Medulla oblongata (tissue), 1 donor: ENCODE results near the gene CATSPERE.
A peak's percentile ranks its signal among the peaks of the same experiment; 100 is the strongest.
"Not testable (repeated sequence)": the region's sequence is repeated elsewhere in the genome, so short reads cannot be mapped to it uniquely, and the experiment has no call there.

Source experiments
- DNase-seq: peaks from one replicate; pipeline ENCODE4 v3.0.0-alpha.2; 2015; ENCODE audit errors: extremely low spot score

The CATSPERE gene

DNA sequence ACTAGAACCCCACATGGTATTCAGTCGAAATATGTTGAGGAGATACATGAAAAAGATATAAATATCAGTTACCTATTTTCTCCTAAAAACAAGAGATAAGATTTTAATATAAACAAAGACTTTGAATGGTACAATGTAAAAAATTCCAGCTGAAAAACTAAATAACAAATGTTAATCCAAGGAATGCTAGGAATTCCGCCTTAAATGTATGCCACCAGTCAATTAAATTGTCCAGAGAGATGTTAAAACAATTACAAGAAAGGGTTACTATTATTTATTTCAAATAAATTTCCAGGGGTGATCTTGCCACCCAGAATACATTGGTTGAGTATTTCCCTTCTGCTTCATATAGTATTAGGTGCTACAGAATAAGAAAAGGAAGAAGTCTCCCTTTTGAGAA, 13.5 kb upstream of the CATSPERE start:
- DNase-seq: no peak

DNA sequence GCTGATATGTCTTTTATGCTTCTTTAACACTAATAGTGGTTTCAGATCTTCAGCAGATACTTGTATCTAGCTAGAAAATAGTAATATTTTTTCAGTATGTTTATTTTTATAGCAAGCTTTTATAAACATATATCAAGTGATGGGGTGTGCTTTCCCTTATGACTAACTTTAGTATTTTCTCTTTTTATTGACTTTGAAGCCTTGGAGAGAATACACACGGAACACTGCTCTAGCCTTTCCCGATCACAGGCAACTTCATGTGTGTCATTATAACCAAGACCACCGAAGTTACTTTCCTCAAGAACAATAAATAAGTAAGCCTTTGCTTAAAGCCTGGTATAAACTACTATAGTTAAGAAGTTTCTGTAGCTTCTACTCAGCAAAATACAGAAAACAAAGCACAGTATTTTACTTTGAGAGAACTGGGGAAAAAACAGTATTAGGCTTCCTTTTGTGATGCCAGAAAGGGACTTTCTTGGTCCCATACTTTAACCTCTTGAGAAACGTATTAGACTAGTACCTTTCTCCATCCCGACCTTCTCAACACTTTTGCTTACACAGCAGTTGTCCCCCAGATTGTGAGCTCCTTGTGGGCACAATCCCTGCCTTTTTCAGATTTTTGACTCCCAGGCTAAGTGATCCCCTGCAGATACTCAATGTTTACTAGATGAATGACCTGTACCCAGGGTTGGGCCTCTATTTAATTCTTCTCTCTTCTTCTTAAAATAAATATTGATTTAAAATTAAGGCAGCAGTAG, 12.6 kb upstream of the CATSPERE start:
- DNase-seq: peak; percentile 23

DNA sequence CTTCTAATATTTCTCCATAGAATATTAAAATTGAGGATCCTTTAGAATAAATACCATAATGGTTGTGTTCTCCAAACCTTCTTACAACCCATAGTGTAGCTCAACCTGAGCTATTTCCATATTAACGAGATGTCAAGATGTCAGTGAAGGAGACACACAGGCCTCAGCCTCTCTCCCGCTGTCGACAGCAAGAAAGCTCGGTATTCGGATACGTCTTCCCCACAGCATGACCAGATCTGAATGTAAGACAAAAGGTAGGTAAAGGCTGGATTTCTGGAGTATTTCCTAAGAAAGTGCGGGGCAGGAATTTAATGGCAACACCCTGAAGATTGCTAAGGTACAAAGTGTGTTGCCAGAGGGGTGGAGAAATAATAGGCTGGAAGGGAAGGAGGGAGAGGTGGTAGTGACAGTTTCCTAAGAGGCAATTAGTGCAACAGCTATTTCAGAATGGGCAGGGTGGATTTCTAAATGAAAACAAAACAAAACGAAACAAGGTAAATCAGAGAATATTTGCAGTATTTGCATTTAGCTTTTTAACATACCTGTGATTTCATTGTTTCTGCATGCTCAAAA, 11.1 kb upstream of the CATSPERE start:
- peak; percentile 31 for DNase-seq

DNA sequence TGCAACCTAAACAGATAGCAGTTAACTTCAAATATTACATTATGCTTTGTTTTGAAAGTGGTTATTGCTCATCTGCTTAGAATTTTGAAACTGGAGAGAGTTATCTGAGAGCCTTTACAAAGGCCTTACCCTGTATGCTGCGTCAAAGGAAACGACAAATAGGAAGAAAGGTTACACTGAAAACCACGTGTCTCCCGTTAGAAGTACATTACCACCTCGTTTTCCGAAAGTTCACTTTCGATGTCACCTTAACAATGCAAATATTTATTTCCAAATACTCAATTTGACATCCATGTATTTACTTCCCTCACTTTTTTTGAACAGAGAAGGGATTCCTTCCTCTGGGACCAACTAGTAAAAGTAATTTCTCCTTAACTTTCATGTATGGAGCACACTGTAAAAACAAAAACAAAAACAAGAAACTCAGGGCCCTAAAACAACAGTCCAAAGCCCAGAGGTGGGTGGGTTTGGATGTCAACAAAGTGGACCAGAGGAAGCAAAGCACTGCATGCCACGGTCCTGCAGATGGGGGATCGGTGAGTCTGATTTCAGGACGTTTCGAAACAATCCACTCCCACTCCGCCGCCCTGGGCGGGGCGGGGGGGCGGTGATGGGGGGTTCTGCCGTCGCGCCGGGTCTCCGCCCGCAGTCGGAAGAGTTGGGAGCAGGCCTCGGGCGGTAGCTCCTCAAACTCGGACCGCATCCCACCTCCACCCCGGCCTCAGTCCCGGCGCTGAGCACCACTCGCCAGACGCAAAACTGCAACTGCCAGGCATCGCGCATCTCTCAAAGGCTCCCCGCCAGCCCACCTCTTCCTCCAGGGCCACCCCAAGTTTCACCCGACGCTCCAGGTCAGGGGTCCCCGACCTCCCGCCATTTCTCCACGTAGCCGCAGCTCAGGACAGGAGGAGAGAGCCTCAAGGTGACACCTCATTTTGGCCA, 10.2 kb upstream of the CATSPERE start:
- DNase-seq: peak; percentile 69

DNA sequence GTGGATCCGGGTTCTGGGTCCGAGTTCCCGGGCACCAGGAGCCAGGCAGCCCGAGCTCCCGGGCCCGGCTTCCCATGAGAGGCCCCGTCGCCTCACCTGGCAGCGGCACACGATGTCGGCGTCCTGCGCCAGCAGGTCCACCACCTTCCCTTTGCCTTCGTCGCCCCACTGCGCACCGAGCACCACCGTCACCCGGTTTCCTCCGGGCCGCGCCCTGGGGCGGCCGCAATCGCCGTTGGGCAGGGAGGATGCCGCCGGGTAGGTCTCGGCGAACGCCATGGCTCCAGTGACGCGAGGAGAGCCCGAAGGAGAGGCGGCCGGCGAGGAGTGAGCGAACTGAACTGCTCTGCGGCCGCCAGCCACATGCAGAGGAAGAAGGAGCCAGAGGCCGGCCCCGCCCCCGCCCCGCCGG, 9.5 kb upstream of the CATSPERE start, which contains the start of gene ADSS2:
ADSS2 (minus strand) TSS at position 371 of the 412 bp plus-strand sequence; CDS start at position 279, 92 bp downstream.
- DNase-seq: no peak

DNA sequence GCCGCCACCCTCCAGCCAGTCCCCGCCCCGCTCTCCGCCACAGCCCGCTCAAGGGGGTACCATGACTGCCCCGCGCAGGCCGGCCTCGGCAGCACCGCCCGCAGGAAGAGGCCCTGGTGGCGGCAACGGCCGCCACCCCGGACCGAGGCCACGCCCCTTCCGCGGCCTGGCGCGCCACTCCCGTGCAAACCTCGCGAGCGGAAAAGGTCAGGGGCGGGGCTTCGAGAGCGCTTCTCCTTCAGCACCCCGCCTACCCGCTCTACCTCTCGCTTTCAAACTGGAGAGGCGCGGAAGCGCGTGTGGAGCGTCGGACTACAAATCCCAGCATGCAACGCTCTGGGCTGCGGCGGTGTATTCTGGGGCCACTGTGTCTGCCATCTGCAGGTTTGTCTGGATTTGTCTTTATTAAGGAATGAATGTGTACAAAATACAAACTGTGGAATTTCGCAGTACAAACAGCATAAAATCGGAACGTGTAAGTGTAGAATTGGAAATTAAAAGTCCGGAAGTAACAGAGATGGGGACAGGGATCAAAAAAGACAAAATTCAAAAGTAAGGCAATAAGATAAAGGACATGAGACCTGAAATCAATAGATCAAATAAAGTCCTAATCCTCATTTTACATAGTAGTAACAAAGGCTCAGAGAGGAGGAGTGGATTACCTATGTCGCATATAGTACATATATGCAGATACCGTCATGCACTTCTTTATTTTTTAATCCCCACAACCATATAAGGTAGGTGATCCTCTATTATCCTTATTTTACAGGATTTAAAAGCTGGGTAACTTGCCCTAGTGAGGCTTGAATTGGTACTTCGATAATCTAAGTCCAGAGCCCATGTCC, 8.9 kb upstream of the CATSPERE start:
- peak; percentile 100 for DNase-seq

DNA sequence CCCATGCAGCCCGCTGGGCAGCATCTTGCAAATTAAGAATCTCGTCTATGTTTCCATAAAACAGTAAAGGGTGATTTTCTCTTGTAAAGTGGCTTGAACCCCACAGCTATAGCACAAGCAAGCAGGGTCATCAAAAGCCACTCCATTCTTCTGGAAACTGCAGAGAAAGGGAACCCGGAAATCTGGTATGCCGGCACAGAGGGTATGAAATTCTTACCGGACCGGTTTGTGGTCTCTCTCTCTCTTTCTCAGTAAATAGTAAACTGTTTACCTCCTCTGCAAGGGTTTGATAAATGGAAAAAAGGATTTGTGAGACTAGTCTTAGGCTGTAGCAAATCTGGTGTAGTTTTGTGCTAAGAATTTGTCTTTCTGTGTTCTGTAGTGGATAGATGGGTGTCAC, 6.7 kb upstream of the CATSPERE start:
- DNase-seq: no peak

DNA sequence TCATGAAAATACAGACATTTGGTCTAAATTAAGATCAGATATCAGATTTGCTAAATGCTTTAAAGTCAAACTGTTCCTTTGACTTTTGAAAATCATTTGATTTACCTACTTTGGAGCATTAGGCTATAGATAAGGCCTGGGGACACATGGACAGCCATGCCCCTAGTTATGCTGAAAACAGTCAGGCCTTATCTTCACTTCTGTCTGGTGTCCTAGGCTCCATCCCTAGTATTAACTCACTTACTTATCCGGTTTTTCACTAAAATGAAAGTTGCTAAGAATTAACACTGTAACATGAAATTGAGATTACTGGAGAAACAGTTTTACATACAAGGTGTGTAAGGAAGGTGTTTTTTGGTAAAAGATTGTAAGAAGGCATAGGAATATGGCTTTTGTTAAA, 4.5 kb upstream of the CATSPERE start:
- no peak for DNase-seq

DNA sequence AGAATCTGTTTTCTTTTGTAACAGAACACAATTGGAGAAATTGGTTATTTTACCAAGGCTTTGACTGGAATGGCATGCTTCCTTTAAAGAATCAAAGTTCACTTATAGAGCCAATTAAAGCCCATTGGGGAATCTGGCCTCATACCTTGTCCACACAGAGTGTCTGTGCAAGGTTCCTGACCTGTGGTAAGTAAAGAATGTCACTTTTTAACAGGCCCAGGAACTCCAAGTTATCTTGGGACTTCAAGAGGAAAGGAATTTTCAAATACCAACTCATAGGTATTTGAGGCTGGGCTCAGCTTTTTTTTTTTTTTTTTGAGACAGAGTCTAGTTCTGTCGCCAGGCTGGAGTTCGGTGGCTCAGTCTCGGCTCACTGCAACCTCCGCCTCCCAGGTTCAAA, 2.3 kb upstream of the CATSPERE start:
- DNase-seq: no peak

DNA sequence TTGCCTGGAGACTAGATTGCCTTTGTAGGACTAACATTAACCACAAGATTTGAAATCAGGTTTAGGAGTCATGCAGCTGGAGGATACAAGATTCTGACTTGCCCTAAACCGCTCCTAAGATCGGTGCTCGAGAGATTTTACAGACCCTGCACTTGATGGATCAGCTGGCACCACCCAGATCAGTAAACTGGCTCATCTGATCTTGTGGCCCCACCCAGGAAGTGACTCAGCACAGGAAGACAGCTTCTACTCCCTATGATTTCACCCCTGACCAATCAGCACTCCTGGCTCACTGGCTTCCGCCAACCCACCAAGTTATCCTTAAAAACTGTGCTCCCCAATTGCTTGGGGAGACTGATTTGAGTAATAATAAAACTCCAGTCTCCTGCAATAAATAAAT, 876 bp upstream of the CATSPERE start:
- DNase-seq: no peak

DNA sequence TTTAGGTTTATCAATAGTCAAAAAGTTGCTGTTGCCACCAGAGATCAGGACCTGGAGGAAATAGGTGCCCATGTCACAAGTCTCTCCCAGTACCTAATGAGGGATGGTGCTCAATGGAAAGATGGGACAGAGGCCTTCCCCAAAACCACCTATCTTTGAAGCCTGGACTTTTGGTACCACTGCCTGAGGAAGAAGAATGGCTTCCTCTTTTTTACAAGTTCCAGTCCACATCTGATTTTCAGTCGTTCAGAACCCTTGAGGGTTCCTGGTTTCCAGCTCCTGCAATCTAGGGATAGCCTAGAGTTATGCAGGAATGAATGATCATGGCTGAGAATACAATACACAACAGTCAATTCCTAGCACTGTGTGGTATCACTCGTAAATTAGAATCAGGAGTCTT, 5.7 kb downstream of the CATSPERE start:
- no peak for DNase-seq

DNA sequence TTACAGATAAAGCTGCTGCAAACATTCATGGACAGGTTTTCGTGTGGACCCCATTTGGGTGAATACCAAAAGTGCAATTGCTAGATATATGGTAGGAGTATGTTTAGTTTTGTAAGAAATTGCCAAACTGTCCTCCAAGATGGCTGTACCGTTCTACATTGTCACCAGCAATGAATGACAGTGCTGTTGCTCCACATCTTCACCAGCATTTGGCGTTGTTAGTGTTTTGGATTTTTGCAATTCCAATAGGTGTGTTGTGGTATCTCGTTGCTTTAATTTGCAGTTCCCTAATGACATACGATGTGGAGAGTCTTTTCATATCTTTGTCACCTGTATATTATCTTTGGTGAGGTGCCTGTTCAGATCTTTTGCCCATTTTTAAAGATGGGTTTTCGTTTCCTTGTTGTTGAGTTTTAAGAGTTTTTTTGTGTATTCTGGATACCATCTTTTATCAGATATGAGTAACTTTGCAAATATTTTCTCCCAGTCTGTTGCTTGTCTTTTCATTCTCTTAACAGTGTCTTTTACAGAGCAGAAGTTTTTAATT, 12.1 kb downstream of the CATSPERE start:
- DNase-seq: no peak

DNA sequence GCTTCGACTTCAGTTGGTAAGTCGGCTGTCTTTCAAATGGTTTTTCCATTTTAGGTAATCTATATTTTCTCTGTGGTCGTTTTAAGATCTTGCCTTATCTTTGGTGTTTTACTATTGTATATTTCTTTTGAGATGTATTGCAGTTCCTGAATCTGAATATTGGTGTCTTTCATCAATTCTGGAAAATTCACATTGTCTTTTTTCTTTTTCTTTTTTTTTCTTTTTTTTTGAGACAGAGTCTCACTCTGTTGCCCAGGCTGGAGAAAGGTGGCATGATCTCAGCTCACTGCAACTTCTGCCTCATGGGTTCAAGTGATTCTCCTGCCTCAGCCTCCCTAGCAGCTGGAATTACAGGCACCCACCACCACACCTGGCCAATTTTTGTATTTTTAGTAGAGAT, 23.9 kb downstream of the CATSPERE start:
- DNase-seq: not testable (repeated sequence)

DNA sequence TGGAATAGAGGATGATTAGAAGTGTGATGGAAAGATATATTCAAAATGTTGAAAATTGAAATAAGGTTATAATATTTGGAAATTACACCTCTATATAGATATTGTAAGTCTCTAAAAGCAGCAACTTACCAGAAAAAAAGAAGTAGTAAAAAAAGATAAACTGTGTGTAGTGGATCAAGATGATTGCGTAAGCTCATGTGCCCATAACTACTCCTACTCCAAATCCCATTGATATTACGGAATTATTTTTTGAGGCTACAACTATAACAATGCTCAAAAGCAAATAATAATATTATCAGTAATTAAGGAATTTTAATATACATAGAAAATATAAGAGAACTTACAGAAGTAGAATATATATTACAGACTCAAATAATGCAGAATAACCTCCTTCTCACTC, 33.6 kb downstream of the CATSPERE start:
- DNase-seq: no peak

DNA sequence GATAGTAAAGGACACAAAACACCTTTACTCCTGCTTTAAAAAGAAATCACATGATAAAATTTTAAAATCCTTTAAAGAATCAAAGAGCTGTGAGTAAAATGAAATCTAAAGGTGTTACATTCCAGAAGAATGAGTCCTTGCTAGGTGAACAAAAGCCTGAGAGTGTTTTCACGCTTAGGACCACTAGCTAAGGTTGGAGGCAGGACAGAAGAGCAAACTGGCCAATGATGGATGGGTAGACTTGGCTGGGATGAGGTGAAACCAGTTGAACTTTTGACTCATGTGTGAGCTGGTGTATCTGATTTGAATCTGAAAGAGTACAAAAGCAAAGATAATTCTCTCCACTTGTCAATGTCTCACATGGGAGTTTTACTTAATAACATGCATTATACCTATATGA, 35.1 kb downstream of the CATSPERE start:
- DNase-seq: no peak

DNA sequence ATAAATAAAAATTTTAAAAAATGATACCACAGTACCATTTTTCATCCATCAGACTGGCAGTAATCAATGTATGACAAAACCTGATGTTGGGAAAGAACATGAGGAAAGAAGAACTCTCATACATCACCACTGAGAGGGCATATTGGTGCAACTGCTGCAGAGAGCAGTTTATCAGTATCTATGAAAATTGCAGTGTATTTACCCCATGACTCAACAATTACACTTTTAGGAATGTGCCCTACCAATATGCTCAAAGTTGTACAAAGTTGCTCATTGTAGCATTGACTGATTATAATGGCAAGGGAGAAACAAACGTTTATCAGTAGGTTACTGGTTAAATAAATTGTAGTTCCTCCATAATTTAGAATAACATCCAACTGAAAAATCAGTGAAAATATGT, 36.7 kb downstream of the CATSPERE start:
- no peak for DNase-seq

DNA sequence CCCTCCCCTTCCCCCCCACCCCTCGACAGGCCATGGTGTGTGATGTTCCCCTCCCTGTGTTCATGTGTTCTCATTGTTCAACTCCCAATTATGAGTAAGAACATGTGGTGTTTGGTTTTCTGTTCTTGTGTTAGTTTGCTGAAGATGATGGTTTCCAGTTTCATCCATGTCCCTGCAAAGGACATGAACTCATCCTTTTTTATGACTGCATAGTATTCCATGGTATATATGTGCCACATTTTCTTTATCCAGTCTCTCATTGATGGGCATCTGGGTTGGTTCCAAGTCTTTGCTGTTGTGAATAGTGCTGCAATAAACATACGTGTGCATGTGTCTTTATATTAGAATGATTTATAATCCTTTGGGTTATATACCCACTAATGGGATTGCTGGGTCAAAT, 38.4 kb downstream of the CATSPERE start:
- DNase-seq: not testable (repeated sequence)

DNA sequence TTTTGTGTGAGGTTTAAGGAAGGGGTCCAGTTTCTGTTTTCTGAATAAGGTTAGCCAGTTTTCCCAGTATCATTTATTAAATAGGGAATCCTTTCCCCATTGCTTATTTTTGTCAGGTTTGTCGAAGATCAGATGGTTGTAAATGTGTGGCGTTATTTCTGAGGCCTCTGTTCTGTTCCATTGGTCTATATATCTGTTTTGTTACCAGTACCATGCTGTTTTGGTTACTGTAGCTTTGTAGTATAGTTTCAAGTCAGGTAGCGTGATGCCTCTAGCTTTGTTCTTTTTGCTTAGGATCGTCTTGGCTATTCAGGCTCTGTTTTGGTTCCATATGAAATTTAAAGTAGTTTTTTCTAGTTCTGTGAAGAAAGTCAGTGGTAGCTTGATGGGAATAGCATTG, 39.4 kb downstream of the CATSPERE start:
- DNase-seq: not testable (repeated sequence)

DNA sequence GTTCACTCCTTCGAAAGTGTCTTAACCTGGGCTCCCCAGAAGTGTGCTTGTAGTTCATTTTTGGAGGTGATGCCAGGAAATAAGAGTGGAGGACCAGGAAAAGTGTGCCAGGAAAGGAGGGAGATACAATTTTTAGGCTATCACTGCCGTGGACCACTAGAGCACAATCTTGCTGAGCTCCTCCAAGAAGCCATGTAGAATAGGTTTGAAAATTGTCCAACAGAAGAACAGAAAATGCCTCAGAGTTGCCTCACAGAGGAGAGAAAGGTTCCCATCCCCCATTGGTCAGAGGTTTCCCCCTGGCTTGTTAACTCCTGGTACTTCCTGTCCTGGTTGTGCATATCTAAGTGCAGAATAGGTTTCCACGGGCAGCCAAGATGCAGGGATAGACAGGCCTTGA, 41.6 kb downstream of the CATSPERE start:
- DNase-seq: no peak

DNA sequence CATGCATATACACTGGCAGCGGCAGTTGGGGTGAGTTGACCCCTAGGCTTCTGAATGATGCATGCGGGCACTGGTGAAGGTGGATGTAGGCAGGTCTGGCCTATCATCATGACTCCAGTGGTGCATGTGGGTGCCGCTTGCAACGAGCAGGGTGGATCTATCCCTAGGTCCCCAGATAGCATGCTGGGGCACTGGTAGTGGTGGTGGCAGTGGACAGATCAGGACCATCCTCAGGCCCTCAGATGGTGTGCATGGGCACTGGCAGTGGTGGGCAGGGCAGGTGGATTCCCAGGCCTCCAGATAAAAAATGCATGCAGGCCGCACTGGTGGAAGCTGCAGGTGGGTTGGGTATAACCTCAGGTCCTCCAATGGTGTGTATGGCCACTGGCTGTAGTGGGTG, 52.4 kb downstream of the CATSPERE start:
- DNase-seq: no peak

DNA sequence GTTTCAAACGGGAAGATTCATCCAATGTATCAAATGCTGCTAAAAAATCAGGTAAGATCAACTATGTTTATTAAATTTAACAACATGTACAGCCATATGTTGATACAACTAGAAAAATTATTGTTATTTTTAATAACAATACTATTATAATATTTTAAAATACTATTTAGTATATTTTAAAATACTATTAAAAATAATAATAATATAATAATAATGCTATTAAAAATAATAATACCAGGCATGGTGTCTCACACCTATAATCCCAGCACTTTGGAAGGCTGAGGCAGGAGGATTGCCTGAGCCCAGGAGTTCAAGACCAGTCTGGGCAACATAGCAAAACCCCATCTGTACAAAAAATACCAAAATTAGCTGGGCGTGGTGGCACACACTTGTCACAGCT, 54.6 kb downstream of the CATSPERE start:
- DNase-seq: no peak
